GM10248 (cell line): Measurements from ENCODE around the gene CFAP100.

Experiments used
- CTCF ChIA-PET: fragments of 300-600 bp; sonication (Branson Sonifier 250); formaldehyde crosslinking; extraction: SDS; loops from one replicate; lab custom pipeline; 2021; ENCODE audit warnings: antibody characterized with exemption; lab: Yijun Ruan, JAX
- POLR2A ChIA-PET: fragments of 350-650 bp; sonication (Branson Sonifier 250); formaldehyde crosslinking; extraction: SDS; loops from one replicate; lab custom pipeline; 2020; ENCODE audit warnings: antibody characterized with exemption; lab: Yijun Ruan, JAX
- DNase-seq: peaks from one replicate; pipeline ENCODE4 v3.0.0; 2012; ENCODE audit errors: extremely low spot score
- CTCF ChIP-seq: IDR thresholded peaks from 2 replicates; pipeline ENCODE4 v1.5.1; 2012; ENCODE audit warnings: mild to moderate bottlenecking, low read depth; ENCODE audit errors: extremely low read depth, missing control alignments, control extremely low read depth

CFAP100 gene

GRCh38 chr3:126398423-126399350, 4.0 kb downstream of the CFAP100 start:
- DNase-seq = no peak
- TF ChIP-seq CTCF = no peak
- POLR2A ChIA-PET = no interaction called here
- CTCF ChIA-PET = interaction anchor here (0.8 kb wide), 1 partner anchor 8 kb away, joined by 3 read pairs; no protein-coding TSS in a partner anchor

GRCh38 chr3:126399351-126399735, 4.6 kb downstream of the CFAP100 start:
- no peak for TF ChIP-seq CTCF
- ChIA-PET POLR2A (no interaction called here), CTCF (interaction anchor here (1.0 kb wide), 1 partner anchor 10 kb away, joined by 3 read pairs; no protein-coding TSS in a partner anchor)
- DNase-seq = peak; percentile 52

GRCh38 chr3:126399756-126400155, 5.0 kb downstream of the CFAP100 start:
- ChIA-PET CTCF (interaction anchor here (1.0 kb wide), 1 partner anchor 10 kb away, joined by 3 read pairs; no protein-coding TSS in a partner anchor), POLR2A (no interaction called here)
- TF ChIP-seq CTCF = no peak

GRCh38 chr3:126401611-126402160, 7.0 kb downstream of the CFAP100 start:
- ChIA-PET CTCF (no interaction called here), POLR2A (no interaction called here)
- TF ChIP-seq CTCF = no peak
- no peak for DNase-seq

More at GRCh38 chr3:126399756-126400155, 5.0 kb downstream of the CFAP100 start:
- no peak for DNase-seq

GRCh38 chr3:126402178-126402577, 7.5 kb downstream of the CFAP100 start:
- DNase-seq = no peak
- ChIA-PET CTCF (no interaction called here), POLR2A (no interaction called here)
- TF ChIP-seq CTCF = no peak

- ChIA-PET POLR2A (no interaction called here), CTCF (interaction anchor here (2.6 kb wide), 1 partner anchor 10 kb away, joined by 7 read pairs; no protein-coding TSS in a partner anchor)
- DNase-seq = no peak
- TF ChIP-seq CTCF = no peak
These were observed 8.1 kb downstream of the CFAP100 start for GRCh38 chr3:126402666-126403302.
